Activated CD8-positive, alpha-beta T cell treated with anti-CD3 and anti-CD28 coated beads, Interleukin-2, amount 10 ng/mL, durations not matched to agents 7 days and 5 days (primary cell): ENCODE results near the gene BIN1. TPM values are rescaled to one million over a fixed set of nuclear protein-coding genes. Genes with fewer than 3 reads are reported as not detected.
A peak's percentile ranks its signal among the peaks of the same experiment; 100 is the strongest.

Experiments
- ATAC-seq: fragments of 150-1000 bp; cut with Tn5 transposase; one replicate; pipeline ENCODE4 v1.10.0; 2021; ENCODE audit warnings: moderate library complexity
- CTCF ChIA-PET: fragments of 350-600 bp; sonication (Branson Sonifier 250); formaldehyde crosslinking; loops from one replicate; lab custom pipeline; 2021; ENCODE audit warnings: antibody characterized with exemption; lab: Charles Lee
- POLR2A ChIA-PET: fragments of 350-600 bp; sonication (Branson Sonifier 250); formaldehyde crosslinking; loops from one replicate; lab custom pipeline; 2021; ENCODE audit warnings: antibody characterized with exemption; lab: Charles Lee
- DNase-seq: peaks from one replicate; pipeline ENCODE4 v3.0.0-alpha.2; 2020
- H3K27ac Mint-ChIP-seq: one replicate; pipeline ENCODE4 v1.8.0; 2021; ENCODE audit warnings: mild to moderate bottlenecking, mixed read lengths
- H3K27me3 Mint-ChIP-seq: one replicate; pipeline ENCODE4 v1.8.0; 2021; ENCODE audit warnings: low read depth, mixed read lengths
- H3K36me3 Mint-ChIP-seq: one replicate; pipeline ENCODE4 v1.8.0; 2021; ENCODE audit warnings: low read depth, mixed read lengths
- H3K4me1 Mint-ChIP-seq: one replicate; pipeline ENCODE4 v1.8.0; 2021; ENCODE audit warnings: low read depth, mixed read lengths
- H3K4me3 Mint-ChIP-seq: one replicate; pipeline ENCODE4 v1.8.0; 2021; ENCODE audit warnings: mild to moderate bottlenecking, mixed read lengths
- H3K9me3 Mint-ChIP-seq: one replicate; pipeline ENCODE4 v1.8.0; 2022; ENCODE audit warnings: mixed read lengths; ENCODE audit not compliant: insufficient read depth
- total RNA-seq, 2 experiments: library from RNA; stranded (reverse); gene quantifications; one replicate each; pipeline ENCODE4 v1.2.3, GENCODE V29; 2021

Gene BIN1
- total RNA-seq, 2 experiments from 2014 or later: 125 to 127 TPM

GRCh38 chr2:127101048-127101611 lies 5.8 kb downstream of the BIN1 start:
- ChIA-PET CTCF (interaction anchor here (0.8 kb wide), 1 partner anchor 33 kb away, joined by 3 read pairs; no protein-coding TSS in a partner anchor), POLR2A (no interaction called here)
- no peaks in the 10 kb centered on the region for H3K9me3 Mint-ChIP-seq
- no peak overlapping the region for H3K4me3 Mint-ChIP-seq
- no peak for ATAC-seq
- H3K27ac Mint-ChIP-seq: no peak overlapping the region
- no peak for DNase-seq
- H3K4me1 Mint-ChIP-seq: peaks cover under 1% of the 10 kb centered on the region
- H3K36me3 Mint-ChIP-seq: no peaks in the 10 kb centered on the region
- peaks cover 13% of the 10 kb centered on the region for H3K27me3 Mint-ChIP-seq

GRCh38 chr2:127100251-127101047 lies 6.5 kb downstream of the BIN1 start:
- Mint-ChIP-seq H3K4me1 (no peaks in the 10 kb centered on the region), H3K9me3 (no peaks in the 10 kb centered on the region), H3K27me3 (peaks cover 13% of the 10 kb centered on the region), H3K27ac (no peak overlapping the region), H3K4me3 (no peak overlapping the region), H3K36me3 (no peaks in the 10 kb centered on the region)
- ChIA-PET POLR2A (no interaction called here), CTCF (no interaction called here)
- ATAC-seq (no peak), DNase-seq (no peak)

DNA sequence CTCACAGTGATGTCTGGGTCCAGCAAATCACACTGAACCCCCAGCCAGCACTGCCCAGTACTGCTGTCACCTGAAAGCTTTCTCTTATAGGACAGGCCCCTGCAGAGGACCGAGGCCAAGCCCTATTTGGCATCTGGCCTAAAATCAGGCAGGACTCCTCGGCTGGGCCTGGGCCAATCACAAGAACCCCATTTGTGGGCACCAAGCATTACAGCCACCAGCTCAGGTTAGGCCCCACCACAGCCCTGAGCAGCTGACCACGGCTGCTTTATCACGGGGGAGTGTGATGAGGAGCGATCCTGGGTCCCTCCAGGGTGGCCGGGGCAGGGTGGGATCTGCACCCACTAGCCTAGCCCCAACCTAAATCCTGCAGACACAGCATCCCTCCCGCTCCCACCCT lies 8.2 kb downstream of the BIN1 start:
- H3K36me3 Mint-ChIP-seq: no peaks in the 10 kb centered on the region
- no peaks in the 10 kb centered on the region for H3K9me3 Mint-ChIP-seq
- no peak for ATAC-seq
- ChIA-PET POLR2A (no interaction called here), CTCF (no interaction called here)
- H3K4me3 Mint-ChIP-seq: no peak overlapping the region
- no peak overlapping the region for H3K27ac Mint-ChIP-seq
- no peak for DNase-seq
- H3K4me1 Mint-ChIP-seq: peaks cover 3% of the 10 kb centered on the region
- H3K27me3 Mint-ChIP-seq: peaks cover 3% of the 10 kb centered on the region

GRCh38 chr2:127097841-127098651 lies 8.9 kb downstream of the BIN1 start:
- no peak overlapping the region for H3K4me3 Mint-ChIP-seq
- peaks cover 3% of the 10 kb centered on the region for H3K27me3 Mint-ChIP-seq
- ChIA-PET CTCF (no interaction called here), POLR2A (no interaction called here)
- DNase-seq: no peak
- ATAC-seq: no peak
- H3K4me1 Mint-ChIP-seq: peaks cover 9% of the 10 kb centered on the region
- H3K27ac Mint-ChIP-seq: no peak overlapping the region
- no peaks in the 10 kb centered on the region for H3K36me3 Mint-ChIP-seq
- no peaks in the 10 kb centered on the region for H3K9me3 Mint-ChIP-seq

DNA sequence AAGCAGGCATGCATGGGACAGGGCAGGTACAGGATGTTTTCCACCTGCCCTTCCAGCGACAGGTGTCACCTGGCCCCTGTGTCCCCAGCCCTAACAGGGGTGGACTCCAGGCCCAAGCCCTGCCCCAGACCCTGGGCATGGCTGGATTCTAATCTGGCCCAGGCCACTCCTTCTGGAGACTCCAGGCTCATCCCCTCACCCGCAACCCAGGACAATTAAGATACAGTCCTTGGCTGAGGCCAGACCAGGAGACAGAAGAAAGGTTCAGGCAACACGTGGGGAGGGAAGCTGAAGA lies 9.5 kb downstream of the BIN1 start:
- Mint-ChIP-seq H3K4me3 (no peak overlapping the region), H3K36me3 (no peaks in the 10 kb centered on the region), H3K4me1 (peaks cover 10% of the 10 kb centered on the region), H3K27me3 (peaks cover 3% of the 10 kb centered on the region), H3K9me3 (no peaks in the 10 kb centered on the region), H3K27ac (no peak overlapping the region)
- POLR2A ChIA-PET: no interaction called here
- CTCF ChIA-PET: no interaction called here
- ATAC-seq (no peak), DNase-seq (no peak)

- POLR2A ChIA-PET: interaction anchor here (1.2 kb wide), 1 partner anchor 9 kb away, joined by 4 read pairs; no protein-coding TSS in a partner anchor
- H3K9me3 Mint-ChIP-seq: no peaks in the 10 kb centered on the region
- DNase-seq (no peak), ATAC-seq (peak; percentile 18)
- H3K36me3 Mint-ChIP-seq: no peaks in the 10 kb centered on the region
- H3K4me3 Mint-ChIP-seq: no peak overlapping the region
- H3K27me3 Mint-ChIP-seq: peaks cover 3% of the 10 kb centered on the region
- CTCF ChIA-PET: interaction anchor here (1.3 to 1.6 kb wide), 2 partner anchors 12 to 124 kb away, joined by 3 read pairs; no protein-coding TSS in a partner anchor
- H3K4me1 Mint-ChIP-seq: peaks cover 10% of the 10 kb centered on the region
- H3K27ac Mint-ChIP-seq: no peak overlapping the region
Observed at GRCh38 chr2:127096718-127097470, 10.1 kb downstream of the BIN1 start.

DNA sequence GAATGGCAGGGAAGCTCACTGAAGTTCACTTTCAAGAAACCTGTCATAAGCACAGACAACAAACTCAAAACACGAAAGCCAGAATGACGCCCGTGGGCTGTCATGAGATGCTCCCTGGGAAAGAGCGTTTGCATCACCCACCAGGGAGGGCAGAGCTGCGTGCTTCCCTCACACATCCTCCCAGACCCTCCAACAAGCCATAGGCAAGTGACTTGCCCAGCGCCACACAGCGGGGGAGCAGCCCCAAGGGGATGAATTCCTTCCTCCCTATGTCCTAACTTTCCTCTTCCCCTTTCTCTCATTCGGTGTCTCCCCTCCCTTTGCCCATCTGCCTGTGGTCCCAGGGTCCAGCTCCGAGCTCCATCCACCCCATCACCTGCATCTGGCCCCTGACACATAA lies 10.7 kb downstream of the BIN1 start:
- DNase-seq (no peak), ATAC-seq (no peak)
- Mint-ChIP-seq H3K27ac (no peak overlapping the region), H3K9me3 (no peaks in the 10 kb centered on the region), H3K4me3 (no peak overlapping the region), H3K36me3 (no peaks in the 10 kb centered on the region), H3K27me3 (peaks cover 2% of the 10 kb centered on the region), H3K4me1 (peaks cover 10% of the 10 kb centered on the region)
- CTCF ChIA-PET: interaction anchor here (1.3 to 1.6 kb wide), 2 partner anchors 11 to 124 kb away, joined by 3 read pairs; no protein-coding TSS in a partner anchor
- POLR2A ChIA-PET: interaction anchor here (1.2 kb wide), 1 partner anchor 9 kb away, joined by 4 read pairs; no protein-coding TSS in a partner anchor

- Mint-ChIP-seq H3K27me3 (no peaks in the 10 kb centered on the region), H3K4me1 (peaks cover 10% of the 10 kb centered on the region), H3K27ac (no peak overlapping the region), H3K36me3 (no peaks in the 10 kb centered on the region), H3K4me3 (no peak overlapping the region), H3K9me3 (no peaks in the 10 kb centered on the region)
- ChIA-PET POLR2A (interaction anchor here (1.2 kb wide), 1 partner anchor 8 kb away, joined by 4 read pairs; no protein-coding TSS in a partner anchor), CTCF (interaction anchor here (1.3 to 1.6 kb wide), 2 partner anchors 11 to 123 kb away, joined by 3 read pairs; no protein-coding TSS in a partner anchor)
- ATAC-seq (no peak), DNase-seq (no peak)
Observed at GRCh38 chr2:127095784-127096183, 11.2 kb downstream of the BIN1 start.

- ChIA-PET POLR2A (no interaction called here), CTCF (no interaction called here)
- Mint-ChIP-seq H3K36me3 (no peaks in the 10 kb centered on the region), H3K4me3 (no peak overlapping the region), H3K4me1 (peaks cover 10% of the 10 kb centered on the region), H3K27ac (no peak overlapping the region), H3K9me3 (no peaks in the 10 kb centered on the region), H3K27me3 (no peaks in the 10 kb centered on the region)
- DNase-seq (no peak), ATAC-seq (no peak)
Observed at GRCh38 chr2:127095367-127095641, 11.7 kb downstream of the BIN1 start.

GRCh38 chr2:127094509-127095366 lies 12.2 kb downstream of the BIN1 start:
- no peak overlapping the region for H3K4me3 Mint-ChIP-seq
- no peak for DNase-seq
- POLR2A ChIA-PET: interaction anchor here (2.5 kb wide), 1 partner anchor 12 kb away, joined by 9 read pairs; no protein-coding TSS in a partner anchor
- H3K27ac Mint-ChIP-seq: no peak overlapping the region
- H3K36me3 Mint-ChIP-seq: no peaks in the 10 kb centered on the region
- peaks cover 10% of the 10 kb centered on the region for H3K4me1 Mint-ChIP-seq
- H3K9me3 Mint-ChIP-seq: no peaks in the 10 kb centered on the region
- H3K27me3 Mint-ChIP-seq: no peaks in the 10 kb centered on the region
- CTCF ChIA-PET: no interaction called here
- ATAC-seq: no peak
